ENCODE measurements around the gene NDUFA6.

- TF ChIP-seq MAX (IDR thresholded peaks at IDR 0.05) (no peak), KDM5A (IDR thresholded peaks at IDR 0.05) (no peak), POLR2A (IDR thresholded peaks at IDR 0.05; ENCODE audit: low read length) (no peak), RCOR1 (IDR thresholded peaks at IDR 0.05; ENCODE audit: low read depth, low read length) (no peak), POLR2AphosphoS2 (conservative IDR thresholded peaks at IDR 0.05; ENCODE audit: low read length) (no peak), REST (IDR thresholded peaks at IDR 0.05) (no peak)
- TF ChIP-seq, protein P1, sequence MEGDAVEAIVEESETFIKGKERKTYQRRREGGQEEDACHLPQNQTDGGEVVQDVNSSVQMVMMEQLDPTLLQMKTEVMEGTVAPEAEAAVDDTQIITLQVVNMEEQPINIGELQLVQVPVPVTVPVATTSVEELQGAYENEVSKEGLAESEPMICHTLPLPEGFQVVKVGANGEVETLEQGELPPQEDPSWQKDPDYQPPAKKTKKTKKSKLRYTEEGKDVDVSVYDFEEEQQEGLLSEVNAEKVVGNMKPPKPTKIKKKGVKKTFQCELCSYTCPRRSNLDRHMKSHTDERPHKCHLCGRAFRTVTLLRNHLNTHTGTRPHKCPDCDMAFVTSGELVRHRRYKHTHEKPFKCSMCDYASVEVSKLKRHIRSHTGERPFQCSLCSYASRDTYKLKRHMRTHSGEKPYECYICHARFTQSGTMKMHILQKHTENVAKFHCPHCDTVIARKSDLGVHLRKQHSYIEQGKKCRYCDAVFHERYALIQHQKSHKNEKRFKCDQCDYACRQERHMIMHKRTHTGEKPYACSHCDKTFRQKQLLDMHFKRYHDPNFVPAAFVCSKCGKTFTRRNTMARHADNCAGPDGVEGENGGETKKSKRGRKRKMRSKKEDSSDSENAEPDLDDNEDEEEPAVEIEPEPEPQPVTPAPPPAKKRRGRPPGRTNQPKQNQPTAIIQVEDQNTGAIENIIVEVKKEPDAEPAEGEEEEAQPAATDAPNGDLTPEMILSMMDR (IDR thresholded peaks at IDR 0.05), result no peak
Observed at GRCh38 chr22:42041784-42042183, 48.8 kb downstream of the NDUFA6 start.

Measured in A549 (cell line).